HG03175 (cell line): Measurements from ENCODE around the gene KLHL29.

ENCODE experiments used
- ATAC-seq: cut with Tn5 transposase; IDR thresholded peaks from one replicate; pipeline ENCODE4 v1.9.1; 2021; ENCODE audit warnings: mild to moderate bottlenecking, moderate library complexity; ENCODE audit not compliant: unreplicated experiment

Gene KLHL29

GRCh38 chr2:23563673-23564614 is 179.0 kb downstream of the KLHL29 start:
- ATAC-seq = no peak

- ATAC-seq = no peak
These were observed 179.6 kb downstream of the KLHL29 start for GRCh38 chr2:23564615-23564960.

- ATAC-seq = no peak
These were observed 180.4 kb downstream of the KLHL29 start for GRCh38 chr2:23565374-23565773.

GRCh38 chr2:23565814-23566213 is 180.8 kb downstream of the KLHL29 start:
- no peak for ATAC-seq

GRCh38 chr2:23566241-23567142 is 181.5 kb downstream of the KLHL29 start:
- no peak for ATAC-seq

- no peak for ATAC-seq
These were observed 182.3 kb downstream of the KLHL29 start for GRCh38 chr2:23567161-23567756.

- ATAC-seq = no peak
These were observed 183.2 kb downstream of the KLHL29 start for GRCh38 chr2:23568211-23568610.

- no peak for ATAC-seq
These were observed 183.7 kb downstream of the KLHL29 start for GRCh38 chr2:23568626-23569190.

GRCh38 chr2:23569761-23570365 is 184.9 kb downstream of the KLHL29 start:
- no peak for ATAC-seq

GRCh38 chr2:23571085-23571484 is 186.1 kb downstream of the KLHL29 start:
- ATAC-seq = no peak

GRCh38 chr2:23571527-23572282 is 186.7 kb downstream of the KLHL29 start:
- ATAC-seq = no peak

GRCh38 chr2:23574919-23575654 is 190.1 kb downstream of the KLHL29 start:
- no peak for ATAC-seq

GRCh38 chr2:23578964-23579671 is 194.1 kb downstream of the KLHL29 start:
- no peak for ATAC-seq

- no peak for ATAC-seq
These were observed 194.7 kb downstream of the KLHL29 start for GRCh38 chr2:23579674-23580073.

GRCh38 chr2:23583467-23583866 is 198.5 kb downstream of the KLHL29 start:
- no peak for ATAC-seq

- no peak for ATAC-seq
These were observed 199.2 kb downstream of the KLHL29 start for GRCh38 chr2:23584054-23584745.

- no peak for ATAC-seq
These were observed 200.5 kb downstream of the KLHL29 start for GRCh38 chr2:23585273-23586170.
